BJ (cell line): ENCODE measurements around the gene ALK. TPM values are rescaled to one million over a fixed set of nuclear protein-coding genes. Genes with fewer than 3 reads are reported as not detected.

Source experiments
- CTCF ChIA-PET: fragments of 350-600 bp; formaldehyde crosslinking; extraction: SDS; loops from one replicate; lab custom pipeline; 2021; ENCODE audit warnings: antibody characterized with exemption, inconsistent platforms; lab: Yijun Ruan, JAX
- POLR2A ChIA-PET: fragments of 300-600 bp; sonication (Branson Sonifier 250); formaldehyde crosslinking; extraction: SDS; loops from one replicate; lab custom pipeline; 2021; ENCODE audit warnings: antibody characterized with exemption; lab: Charles Lee
- DNase-seq: peaks from one replicate; pipeline ENCODE4 v3.0.0-alpha.2; 2011; ENCODE audit warnings: low read depth
- H3K27me3 ChIP-seq: 2 replicates; pipeline ENCODE4 v1.6.0; 2011; ENCODE audit warnings: low read length; ENCODE audit not compliant: control insufficient read depth, insufficient read depth
- H3K36me3 ChIP-seq: 2 replicates; pipeline ENCODE4 v1.5.1; 2011; ENCODE audit warnings: low read length; ENCODE audit not compliant: control insufficient read depth, insufficient read depth
- H3K4me3 ChIP-seq: 2 replicates; pipeline ENCODE4 v1.5.1; 2011; ENCODE audit warnings: low read depth, mild to moderate bottlenecking, control low read depth, low read length
- polyA plus RNA-seq: library from polyadenylated mRNA; depleted of rRNA; stranded (reverse); fragments of >200 nt; gene quantifications from 2 replicates; pipeline ENCODE4 v1.2.3, GENCODE V29; 2011
- TF ChIP-seq, protein P1 (sequence below): IDR thresholded peaks from 2 replicates; pipeline ENCODE4 v1.5.1; 2011; ENCODE audit warnings: low read depth, mild to moderate bottlenecking, control low read depth, inconsistent platforms, low read length, moderate library complexity; ENCODE audit not compliant: insufficient read depth

The ALK gene
- polyA plus RNA-seq, 1 experiment, result not detected

DNA sequence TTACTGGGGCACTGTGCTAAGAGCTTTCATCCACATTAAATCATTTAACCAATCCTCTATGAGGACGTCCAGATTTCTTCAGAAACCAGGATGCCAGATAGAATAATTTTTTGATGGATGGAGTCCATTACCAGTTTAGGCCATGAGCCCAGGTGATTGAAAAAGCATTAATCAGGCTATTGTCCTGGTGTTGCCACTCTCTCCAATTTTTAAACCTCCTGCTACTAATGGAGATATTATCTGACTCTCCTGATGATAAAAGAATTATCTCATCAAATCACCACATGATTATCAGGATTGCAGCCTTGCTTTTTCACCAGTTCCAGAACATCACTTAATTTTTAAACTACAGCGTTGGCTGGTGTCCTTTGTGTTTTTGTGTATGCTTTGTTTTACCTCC is 404.0 kb downstream of the ALK start:
- ChIA-PET CTCF (interaction anchor here (0.6 to 0.9 kb wide), 2 partner anchors 209 to 325 kb away, joined by 3 to 4 read pairs; no protein-coding TSS in a partner anchor), POLR2A (no interaction called here)
- H3K27me3 ChIP-seq, result no peaks in the 10 kb centered on the region
- no peak overlapping the region for H3K4me3 ChIP-seq
- TF ChIP-seq, protein P1, sequence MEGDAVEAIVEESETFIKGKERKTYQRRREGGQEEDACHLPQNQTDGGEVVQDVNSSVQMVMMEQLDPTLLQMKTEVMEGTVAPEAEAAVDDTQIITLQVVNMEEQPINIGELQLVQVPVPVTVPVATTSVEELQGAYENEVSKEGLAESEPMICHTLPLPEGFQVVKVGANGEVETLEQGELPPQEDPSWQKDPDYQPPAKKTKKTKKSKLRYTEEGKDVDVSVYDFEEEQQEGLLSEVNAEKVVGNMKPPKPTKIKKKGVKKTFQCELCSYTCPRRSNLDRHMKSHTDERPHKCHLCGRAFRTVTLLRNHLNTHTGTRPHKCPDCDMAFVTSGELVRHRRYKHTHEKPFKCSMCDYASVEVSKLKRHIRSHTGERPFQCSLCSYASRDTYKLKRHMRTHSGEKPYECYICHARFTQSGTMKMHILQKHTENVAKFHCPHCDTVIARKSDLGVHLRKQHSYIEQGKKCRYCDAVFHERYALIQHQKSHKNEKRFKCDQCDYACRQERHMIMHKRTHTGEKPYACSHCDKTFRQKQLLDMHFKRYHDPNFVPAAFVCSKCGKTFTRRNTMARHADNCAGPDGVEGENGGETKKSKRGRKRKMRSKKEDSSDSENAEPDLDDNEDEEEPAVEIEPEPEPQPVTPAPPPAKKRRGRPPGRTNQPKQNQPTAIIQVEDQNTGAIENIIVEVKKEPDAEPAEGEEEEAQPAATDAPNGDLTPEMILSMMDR, result no peak
- no peaks in the 10 kb centered on the region for H3K36me3 ChIP-seq
- no peak for DNase-seq

DNA sequence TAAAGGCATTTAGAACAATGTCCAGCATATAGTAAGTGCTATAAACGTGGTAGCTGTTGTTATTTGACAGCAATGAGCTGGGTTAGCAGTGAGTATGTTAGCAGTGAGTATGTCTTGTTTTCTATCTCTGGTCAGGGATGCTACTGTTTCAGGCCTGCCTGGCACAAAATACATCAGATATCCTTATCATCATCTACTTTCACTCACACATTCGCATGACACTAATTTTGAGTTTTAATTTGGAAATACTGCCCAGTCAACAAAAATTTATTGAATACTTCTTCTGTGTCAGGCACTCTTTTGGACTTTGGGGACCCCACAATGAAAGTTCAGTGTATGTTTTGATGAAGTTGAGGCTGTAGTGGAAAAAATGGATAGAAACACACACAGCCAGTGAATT is 404.6 kb downstream of the ALK start:
- Histone ChIP-seq H3K4me3 (no peak overlapping the region), H3K36me3 (no peaks in the 10 kb centered on the region), H3K27me3 (no peaks in the 10 kb centered on the region)
- no peak for DNase-seq
- POLR2A ChIA-PET, result no interaction called here
- CTCF ChIA-PET, result no interaction called here
- TF ChIP-seq, protein P1, result no peak

DNA sequence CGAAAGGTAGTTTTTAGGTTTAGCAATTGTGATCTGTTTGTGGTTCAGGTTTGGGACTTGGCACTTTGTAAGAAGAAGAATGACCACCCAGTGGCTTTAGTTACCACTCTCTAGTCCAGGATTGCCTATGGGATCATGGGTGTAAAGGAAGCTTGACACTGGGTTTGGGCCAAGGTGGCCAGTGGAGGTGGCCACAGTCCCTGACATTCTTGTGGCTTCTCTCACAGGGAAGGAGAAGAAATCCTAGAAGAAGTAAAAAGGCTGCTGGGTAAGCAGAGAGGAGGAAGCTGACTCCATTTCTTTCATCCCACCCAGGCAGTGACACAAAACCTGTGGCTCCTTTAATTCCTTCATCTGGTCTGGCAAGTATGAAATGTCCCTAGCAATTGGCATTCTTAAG is 411.5 kb downstream of the ALK start:
- no peaks in the 10 kb centered on the region for H3K27me3 ChIP-seq
- no peak overlapping the region for H3K4me3 ChIP-seq
- TF ChIP-seq, protein P1, result no peak
- no peak for DNase-seq
- POLR2A ChIA-PET, result no interaction called here
- no peaks in the 10 kb centered on the region for H3K36me3 ChIP-seq
- CTCF ChIA-PET, result no interaction called here

DNA sequence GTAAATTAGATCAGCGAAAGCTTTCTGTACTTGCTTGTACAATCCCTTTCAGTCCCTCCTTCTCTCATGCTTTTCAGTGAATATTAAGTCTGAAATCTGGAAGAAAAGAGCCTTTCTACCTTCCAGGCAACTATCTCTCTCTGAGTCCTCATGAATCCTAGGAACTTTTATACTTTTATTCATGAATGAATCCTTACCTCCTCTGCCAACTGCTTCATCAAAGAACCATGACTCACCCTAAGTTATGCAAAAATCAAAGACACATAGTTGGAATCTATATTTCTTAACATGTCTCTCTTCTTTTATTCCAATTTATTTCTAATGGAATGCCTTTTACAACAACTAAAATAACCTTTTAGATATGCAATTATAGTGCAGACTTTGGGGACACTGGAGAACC is 412.0 kb downstream of the ALK start:
- Histone ChIP-seq H3K27me3 (no peaks in the 10 kb centered on the region), H3K36me3 (no peaks in the 10 kb centered on the region), H3K4me3 (no peak overlapping the region)
- no peak for DNase-seq
- ChIA-PET CTCF (no interaction called here), POLR2A (no interaction called here)
- TF ChIP-seq, protein P1, result no peak

DNA sequence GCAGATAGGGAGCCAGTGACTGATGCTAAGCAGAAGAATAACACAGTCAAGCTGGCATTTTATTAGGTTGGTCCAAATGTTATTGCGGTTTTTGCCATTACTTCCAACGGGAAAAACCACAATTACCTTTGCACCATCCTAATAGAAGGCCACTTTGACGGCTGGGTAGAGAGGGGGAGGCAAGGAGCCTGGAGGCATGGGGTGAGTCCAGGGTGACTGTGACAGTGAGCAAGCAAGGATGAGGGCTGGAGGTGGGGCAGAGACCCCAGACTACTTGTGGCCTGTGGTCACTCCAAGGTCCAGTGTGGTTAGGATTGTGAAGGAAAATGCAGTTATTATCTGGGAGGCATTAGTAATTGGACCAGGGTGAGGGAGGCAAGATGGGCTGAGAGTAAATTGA is 416.6 kb downstream of the ALK start:
- ChIA-PET POLR2A (no interaction called here), CTCF (no interaction called here)
- DNase-seq, result no peak
- H3K4me3 ChIP-seq, result no peak overlapping the region
- no peaks in the 10 kb centered on the region for H3K36me3 ChIP-seq
- no peaks in the 10 kb centered on the region for H3K27me3 ChIP-seq
- TF ChIP-seq, protein P1, result no peak
